SH-SY5Y (cell line): Measurements from ENCODE around the gene DOCK2.

Experiments used
- GATA2 ChIP-seq: IDR thresholded peaks from 2 replicates; pipeline ENCODE4 v1.6.1; 2011; ENCODE audit warnings: mild to moderate bottlenecking, low read depth, low read length
- GATA3 ChIP-seq: IDR thresholded peaks from 2 replicates; pipeline ENCODE4 v1.6.1; 2011; ENCODE audit warnings: low read depth, mild to moderate bottlenecking, low read length, moderate library complexity

The DOCK2 gene

GRCh38 chr5:169637085-169637548 lies at the start of gene DOCK2:
TSS of gene DOCK2 (plus strand) at chr5:169637275. CDS start at chr5:169637327, 52 bp downstream.
- TF ChIP-seq GATA3 (no peak), GATA2 (no peak)

GRCh38 chr5:169590602-169591001 lies 46.5 kb upstream of the DOCK2 start:
- TF ChIP-seq GATA2 = no peak

GRCh38 chr5:169591636-169592035 lies 45.4 kb upstream of the DOCK2 start:
- TF ChIP-seq GATA3 (no peak), GATA2 (no peak)

GRCh38 chr5:169592937-169593650 lies 44.0 kb upstream of the DOCK2 start:
- TF ChIP-seq GATA3 (no peak), GATA2 (no peak)

GRCh38 chr5:169595172-169595820 lies 41.8 kb upstream of the DOCK2 start:
- TF ChIP-seq GATA3 = no peak
- no peak for TF ChIP-seq GATA2

GRCh38 chr5:169599451-169599850 lies 37.6 kb upstream of the DOCK2 start:
- TF ChIP-seq GATA3 (no peak), GATA2 (no peak)

- TF ChIP-seq GATA3 = no peak
- TF ChIP-seq GATA2 = no peak
These were observed 34.5 kb upstream of the DOCK2 start for GRCh38 chr5:169602535-169602934.

GRCh38 chr5:169606279-169606678 lies 30.8 kb upstream of the DOCK2 start:
- TF ChIP-seq GATA3 (no peak), GATA2 (no peak)

GRCh38 chr5:169607882-169608281 lies 29.2 kb upstream of the DOCK2 start:
- no peak for TF ChIP-seq GATA2
- no peak for TF ChIP-seq GATA3

GRCh38 chr5:169609716-169610115 lies 27.4 kb upstream of the DOCK2 start:
- TF ChIP-seq GATA3 (no peak), GATA2 (no peak)

- TF ChIP-seq GATA3 = no peak
These were observed 26.5 kb upstream of the DOCK2 start for GRCh38 chr5:169610606-169611005.

- no peak for TF ChIP-seq GATA2
- no peak for TF ChIP-seq GATA3
These were observed 21.5 kb upstream of the DOCK2 start for GRCh38 chr5:169615561-169615960.

GRCh38 chr5:169626779-169627178 lies 10.3 kb upstream of the DOCK2 start:
- TF ChIP-seq GATA3 = no peak
- no peak for TF ChIP-seq GATA2

GRCh38 chr5:169627551-169627950 lies 9.5 kb upstream of the DOCK2 start:
- no peak for TF ChIP-seq GATA3
- TF ChIP-seq GATA2 = no peak

GRCh38 chr5:169628892-169629291 lies 8.2 kb upstream of the DOCK2 start:
- TF ChIP-seq GATA3 = no peak
- no peak for TF ChIP-seq GATA2
